Neural crest cell (in vitro differentiated cells): Measurements from ENCODE around the gene PCNX2. TPM values are rescaled to one million over a fixed set of nuclear protein-coding genes. Genes with fewer than 3 reads are reported as not detected.

Experiments
- DNase-seq: peaks from one replicate; pipeline ENCODE4 v3.0.0; 2021; ENCODE audit warnings: low read depth, mixed read lengths, low spot score
- H3K27ac Mint-ChIP-seq: one replicate; pipeline ENCODE4 v1.8.0; 2021; ENCODE audit warnings: mild to moderate bottlenecking, mixed read lengths; ENCODE audit not compliant: unreplicated experiment
- H3K27me3 Mint-ChIP-seq: 2 replicates; pipeline ENCODE4 v1.8.0; 2021; ENCODE audit warnings: low read depth, mild to moderate bottlenecking, mixed read lengths
- H3K36me3 Mint-ChIP-seq: 2 replicates; pipeline ENCODE4 v1.8.0; 2021; ENCODE audit warnings: low read depth, mild to moderate bottlenecking, mixed read lengths
- H3K4me1 Mint-ChIP-seq: 2 replicates; pipeline ENCODE4 v1.8.0; 2021; ENCODE audit warnings: mixed read lengths
- H3K4me3 Mint-ChIP-seq: one replicate; pipeline ENCODE4 v1.8.0; 2021; ENCODE audit warnings: mild to moderate bottlenecking, mixed read lengths
- H3K9me3 Mint-ChIP-seq: 2 replicates; pipeline ENCODE4 v1.8.0; 2021; ENCODE audit warnings: mixed read lengths
- CTCF ChIP-seq: fragments of 200-600 bp; sonication (generic); conservative IDR thresholded peaks from 2 replicates; pipeline ENCODE4 v1.5.0; 2021; ENCODE audit warnings: antibody characterized with exemption, mild to moderate bottlenecking
- total RNA-seq: library from RNA; stranded (reverse); gene quantifications from 2 replicates; pipeline ENCODE4 v1.2.1, GENCODE V29; 2021

The PCNX2 gene
- total RNA-seq, 1 donor from 2014 or later = 13.6 TPM

GRCh38 chr1:233227930-233228465 is 67.5 kb downstream of the PCNX2 start:
- Mint-ChIP-seq H3K27ac (no peak overlapping the region), H3K36me3 (peaks cover 3% of the 10 kb centered on the region), H3K9me3 (no peaks in the 10 kb centered on the region), H3K4me3 (no peak overlapping the region), H3K4me1 (no peaks in the 10 kb centered on the region), H3K27me3 (no peaks in the 10 kb centered on the region)
- no peak for DNase-seq
- TF ChIP-seq CTCF = no peak

DNA sequence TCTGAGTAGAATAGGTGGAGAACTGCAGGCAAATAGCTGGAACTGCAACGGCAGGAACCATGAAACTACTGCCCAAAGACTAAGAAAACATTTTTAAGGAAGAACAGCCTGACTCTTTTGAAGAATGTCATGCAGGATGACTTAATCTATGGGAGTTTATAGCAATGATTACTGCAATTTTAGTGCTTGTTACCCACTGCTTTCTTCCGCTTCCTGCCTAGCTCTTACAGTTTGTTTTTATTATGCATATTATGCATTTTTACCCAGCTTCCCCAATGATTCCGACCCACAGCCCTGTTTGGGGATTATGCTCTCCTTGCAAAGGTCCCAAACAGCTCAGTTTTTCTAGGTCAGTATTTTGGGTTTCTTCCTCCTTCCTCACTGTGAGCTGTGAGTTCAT is 71.2 kb downstream of the PCNX2 start:
- no peak overlapping the region for H3K27ac Mint-ChIP-seq
- H3K36me3 Mint-ChIP-seq = peaks cover 15% of the 10 kb centered on the region
- no peaks in the 10 kb centered on the region for H3K4me1 Mint-ChIP-seq
- no peak for TF ChIP-seq CTCF
- H3K27me3 Mint-ChIP-seq = no peaks in the 10 kb centered on the region
- H3K9me3 Mint-ChIP-seq = peaks cover 5% of the 10 kb centered on the region
- H3K4me3 Mint-ChIP-seq = no peak overlapping the region
- no peak for DNase-seq

GRCh38 chr1:233217832-233218231 is 77.7 kb downstream of the PCNX2 start:
- no peak for DNase-seq
- Mint-ChIP-seq H3K36me3 (peaks cover 22% of the 10 kb centered on the region), H3K4me1 (no peaks in the 10 kb centered on the region), H3K27me3 (no peaks in the 10 kb centered on the region), H3K4me3 (no peak overlapping the region), H3K9me3 (peaks cover 10% of the 10 kb centered on the region), H3K27ac (no peak overlapping the region)
- TF ChIP-seq CTCF = no peak

GRCh38 chr1:233216009-233216408 is 79.5 kb downstream of the PCNX2 start:
- no peak overlapping the region for H3K27ac Mint-ChIP-seq
- no peaks in the 10 kb centered on the region for H3K4me1 Mint-ChIP-seq
- H3K4me3 Mint-ChIP-seq = no peak overlapping the region
- no peak for TF ChIP-seq CTCF
- peaks cover 22% of the 10 kb centered on the region for H3K36me3 Mint-ChIP-seq
- DNase-seq = no peak
- H3K9me3 Mint-ChIP-seq = peaks cover 10% of the 10 kb centered on the region
- no peaks in the 10 kb centered on the region for H3K27me3 Mint-ChIP-seq

DNA sequence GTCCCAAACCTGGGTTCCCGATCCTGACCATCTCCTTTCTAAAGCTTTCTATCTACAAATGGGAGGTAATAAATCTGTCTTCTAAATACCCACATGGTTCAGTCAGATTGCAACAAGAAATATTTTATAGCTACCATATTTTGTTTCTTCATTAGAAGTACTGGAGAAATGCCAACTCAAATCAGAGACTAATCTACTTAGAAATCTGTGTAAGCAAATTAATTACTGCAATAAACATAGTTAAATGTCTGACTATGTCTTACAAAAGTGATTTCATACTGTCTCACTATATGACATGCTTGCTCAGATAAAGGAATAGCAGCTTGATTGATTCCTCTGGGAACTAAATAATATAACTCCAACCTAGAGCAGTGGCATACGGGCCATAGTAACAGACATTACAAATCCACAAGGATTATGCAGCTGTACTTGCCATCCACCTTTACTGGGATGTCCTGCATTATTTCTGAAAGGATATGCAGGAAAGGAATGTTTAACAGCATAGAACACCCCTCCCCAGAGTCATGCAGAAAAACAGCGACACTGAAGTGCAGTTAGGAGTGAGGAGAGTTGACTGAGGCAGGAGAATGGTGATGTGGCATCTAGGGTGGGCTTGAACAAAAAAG is 80.3 kb downstream of the PCNX2 start:
- Mint-ChIP-seq H3K4me3 (no peak overlapping the region), H3K27ac (no peak overlapping the region), H3K36me3 (peaks cover 17% of the 10 kb centered on the region), H3K4me1 (no peaks in the 10 kb centered on the region), H3K27me3 (no peaks in the 10 kb centered on the region), H3K9me3 (peaks cover 10% of the 10 kb centered on the region)
- DNase-seq = no peak
- no peak for TF ChIP-seq CTCF
